Erythroblast (primary cell): ENCODE data around the gene CRIP2.

Experiments used
- GATA1 ChIP-seq: IDR thresholded peaks from 2 replicates; pipeline ENCODE4 v1.6.1; 2011; ENCODE audit warnings: low read depth, mild to moderate bottlenecking, control low read depth, low read length, moderate library complexity
- POLR2A ChIP-seq: IDR thresholded peaks from 2 replicates; pipeline ENCODE4 v1.6.1; 2011; ENCODE audit warnings: mild to moderate bottlenecking, low read length

DNA sequence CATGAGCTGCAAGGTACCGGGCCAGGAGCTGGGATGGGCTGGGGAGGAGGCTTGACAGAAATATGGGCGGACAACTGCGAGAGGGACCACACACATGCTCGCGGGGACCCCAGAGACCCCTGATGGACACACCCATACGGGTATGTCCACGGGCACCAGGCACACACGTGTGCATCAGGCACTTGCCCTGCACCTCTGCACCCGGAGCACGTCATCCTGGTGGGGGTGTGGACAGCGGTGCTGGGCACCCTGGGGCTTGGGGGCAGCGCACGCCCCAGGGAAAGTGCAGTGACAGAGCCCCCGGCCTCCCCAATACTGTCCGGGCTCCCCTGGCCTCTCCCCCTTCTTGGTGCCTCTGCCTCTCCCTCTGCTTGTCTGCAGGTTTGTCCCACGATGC, 10.4 kb downstream of the CRIP2 start:
- TF ChIP-seq POLR2A (no peak), GATA1 (no peak)
